ENCODE data around the gene LRRC7.

The LRRC7 gene

GRCh38 chr1:70075761-70076160 is 508.0 kb downstream of the LRRC7 start:
- DNase-seq (ENCODE audit: insufficient read length, low spot score) (no peak), FAIRE-seq (no peak)

DNA sequence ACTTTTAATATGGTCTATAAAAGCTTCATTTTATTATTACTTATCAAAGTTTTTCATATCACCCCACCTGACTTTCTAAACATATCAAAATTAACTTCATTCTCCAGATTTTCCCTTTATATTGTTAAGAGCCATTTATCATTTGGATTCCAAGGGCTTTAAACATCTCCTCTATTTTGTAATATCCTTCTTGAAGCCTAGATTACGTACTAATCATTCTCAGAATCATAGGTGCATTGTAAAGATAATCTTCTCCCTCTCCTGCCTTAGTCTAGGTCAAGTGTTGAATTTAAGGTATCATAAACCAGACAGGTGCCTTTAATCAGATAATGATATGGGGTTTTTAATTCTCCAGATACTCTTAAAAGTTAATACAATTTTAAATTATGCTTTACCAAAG is 509.3 kb downstream of the LRRC7 start:
- no peak for FAIRE-seq
- no peak for DNase-seq (ENCODE audit: insufficient read length, low spot score)

GRCh38 chr1:70079546-70079945 is 511.8 kb downstream of the LRRC7 start:
- DNase-seq (ENCODE audit: insufficient read length, low spot score) (no peak), FAIRE-seq (no peak)

DNA sequence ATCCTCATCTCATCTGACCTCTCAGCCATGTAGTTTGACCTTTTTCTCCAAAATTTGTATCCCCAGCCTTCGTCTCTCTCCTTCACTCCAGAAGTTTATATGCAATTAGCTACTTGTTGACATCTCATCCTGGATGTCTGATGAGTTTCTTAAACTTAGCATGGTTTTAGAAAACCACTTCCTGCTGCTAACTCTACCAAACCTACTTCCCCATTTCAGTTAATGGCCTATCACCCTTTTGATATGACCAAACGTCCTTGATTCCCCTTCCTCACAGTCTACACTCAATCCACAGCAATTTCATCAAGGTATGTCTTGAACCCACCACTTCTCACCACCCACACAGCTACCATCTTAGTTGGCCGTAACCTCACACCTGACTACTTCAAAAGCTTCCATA is 515.8 kb downstream of the LRRC7 start:
- no peak for DNase-seq (ENCODE audit: insufficient read length, low spot score)
- no peak for FAIRE-seq

DNA sequence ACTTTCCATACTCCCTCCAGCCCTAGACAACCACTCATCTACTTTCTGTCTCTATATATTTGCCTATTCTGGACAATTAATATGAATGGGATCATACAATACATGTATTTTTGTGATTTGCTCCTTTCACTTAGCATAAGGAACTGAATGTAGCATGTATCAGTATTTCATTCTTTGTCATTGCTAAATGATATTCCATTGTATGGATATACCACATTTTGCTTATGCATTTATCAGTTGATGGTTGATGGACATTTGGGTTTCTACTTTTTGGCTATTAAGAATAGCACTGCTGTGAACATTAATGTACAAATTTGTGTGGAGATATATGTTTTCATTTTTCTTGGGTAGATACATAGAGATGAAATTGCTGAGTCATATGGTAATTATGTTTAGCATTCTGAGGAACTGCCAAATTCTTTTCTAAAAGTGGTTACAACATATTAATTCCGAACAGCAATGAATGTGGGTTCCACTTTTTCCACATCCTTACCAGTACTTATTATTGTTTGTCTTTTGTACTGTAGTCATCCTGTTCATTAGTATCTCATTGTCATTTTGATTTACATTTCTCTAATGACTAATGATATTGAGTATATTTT is 516.7 kb downstream of the LRRC7 start:
- FAIRE-seq (no peak), DNase-seq (ENCODE audit: insufficient read length, low spot score) (no peak)

GRCh38 chr1:70085521-70085920 is 517.8 kb downstream of the LRRC7 start:
- no peak for FAIRE-seq

DNA sequence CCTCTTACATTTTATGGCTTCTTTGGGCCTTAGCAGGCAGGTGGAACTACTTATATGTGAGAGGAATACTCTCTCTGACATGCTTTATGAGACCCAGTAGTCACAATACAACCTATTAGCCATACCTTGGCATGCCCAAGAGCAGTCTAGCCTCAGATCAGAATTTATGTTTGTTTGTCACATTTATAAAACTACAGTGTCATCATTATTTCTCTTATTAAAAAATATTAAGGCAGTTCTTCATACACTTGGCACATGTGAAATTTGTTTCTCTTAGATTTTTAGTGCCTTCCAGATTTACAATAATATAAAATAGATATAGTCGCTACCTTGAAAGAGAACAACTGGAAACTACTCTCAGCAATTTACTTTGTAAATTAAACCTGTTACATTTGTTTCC is 519.2 kb downstream of the LRRC7 start:
- DNase-seq (ENCODE audit: insufficient read length, low spot score) (no peak), FAIRE-seq (no peak)

More at GRCh38 chr1:70085521-70085920, 517.8 kb downstream of the LRRC7 start:
- no peak for DNase-seq (ENCODE audit: insufficient read length, low spot score)

DNA sequence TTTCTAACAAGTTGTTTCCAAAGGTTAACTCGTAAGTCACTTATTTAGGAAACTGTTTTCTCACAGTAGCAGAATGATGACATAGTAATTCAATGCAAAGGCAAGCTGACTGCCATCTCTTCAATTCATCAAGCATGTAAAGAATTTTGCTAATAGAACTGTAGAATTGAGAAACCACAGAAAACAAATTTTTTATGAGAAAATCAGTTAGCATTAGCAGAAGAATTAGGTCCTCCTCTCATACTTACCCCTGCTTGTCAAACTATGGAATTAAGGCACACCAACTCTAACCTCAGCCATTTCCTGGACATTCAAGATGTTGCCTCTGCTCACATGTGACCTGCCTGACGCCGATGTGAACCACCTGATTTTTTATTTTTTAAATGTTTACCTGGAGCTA is 522.4 kb downstream of the LRRC7 start:
- DNase-seq (ENCODE audit: insufficient read length, low spot score) (no peak), FAIRE-seq (no peak)

DNA sequence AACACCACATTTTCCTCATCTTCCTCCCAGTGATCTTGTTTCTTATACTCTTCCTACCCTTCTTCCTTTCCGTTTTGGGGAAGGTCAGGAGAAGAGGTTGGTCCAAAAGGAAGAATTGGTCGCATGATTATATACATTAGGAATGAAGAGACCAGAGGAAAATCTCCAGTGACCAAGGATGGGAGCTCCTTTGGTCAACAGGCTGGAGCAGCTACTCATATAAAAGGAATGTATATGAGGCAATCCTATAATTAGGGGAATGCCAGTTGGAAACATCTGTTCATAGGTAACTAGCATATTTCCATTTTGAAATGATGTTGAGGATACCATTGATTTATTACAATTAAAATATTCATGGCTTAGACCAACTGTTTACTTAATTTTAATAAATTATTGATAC is 523.2 kb downstream of the LRRC7 start:
- DNase-seq (ENCODE audit: insufficient read length, low spot score), result peak; percentile 12
- no peak for FAIRE-seq

GRCh38 chr1:70091811-70092210 is 524.1 kb downstream of the LRRC7 start:
- FAIRE-seq (no peak), DNase-seq (ENCODE audit: insufficient read length, low spot score) (no peak)

DNA sequence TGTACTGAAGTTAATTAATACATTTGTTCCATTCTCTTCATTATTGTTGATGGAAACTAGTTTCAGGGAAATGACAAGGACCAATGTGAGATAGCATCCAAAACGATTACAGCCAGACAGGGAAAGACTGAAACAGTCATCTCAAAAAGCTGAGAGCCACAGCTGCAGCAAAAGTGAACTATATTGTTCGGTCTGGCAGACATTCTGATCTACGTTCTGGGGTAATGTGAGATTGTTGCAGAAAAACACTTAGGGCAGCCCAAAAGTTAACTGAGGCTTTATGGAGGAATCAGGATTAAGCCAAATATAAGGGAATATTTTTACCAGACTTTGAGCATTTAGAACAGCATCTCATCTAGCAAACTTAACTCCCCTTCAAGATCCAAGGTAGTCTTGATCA is 524.8 kb downstream of the LRRC7 start:
- FAIRE-seq (no peak), DNase-seq (ENCODE audit: insufficient read length, low spot score) (no peak)

GRCh38 chr1:70093250-70093975 is 525.7 kb downstream of the LRRC7 start:
- FAIRE-seq, result no peak
- no peak for DNase-seq (ENCODE audit: insufficient read length, low spot score)

DNA sequence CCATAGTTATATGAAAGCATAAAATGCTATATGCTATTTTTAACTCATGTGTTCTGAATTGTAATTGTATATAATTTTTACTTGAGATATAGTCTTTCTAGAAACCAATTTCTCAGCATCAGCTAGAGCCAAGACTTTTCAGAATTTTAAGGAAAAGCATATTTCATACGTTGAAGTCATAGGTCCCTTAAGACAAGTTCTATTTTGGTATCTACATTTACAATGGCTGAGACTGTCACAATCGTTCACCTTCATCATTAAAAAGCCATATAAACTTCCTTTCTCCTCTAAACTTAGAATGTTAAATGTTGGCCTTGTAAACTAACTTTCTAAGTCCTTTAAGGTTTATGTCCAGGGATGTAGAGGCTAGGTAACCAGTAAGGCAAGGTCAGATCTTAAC is 533.5 kb downstream of the LRRC7 start:
- DNase-seq (ENCODE audit: insufficient read length, low spot score), result no peak
- FAIRE-seq, result no peak

DNA sequence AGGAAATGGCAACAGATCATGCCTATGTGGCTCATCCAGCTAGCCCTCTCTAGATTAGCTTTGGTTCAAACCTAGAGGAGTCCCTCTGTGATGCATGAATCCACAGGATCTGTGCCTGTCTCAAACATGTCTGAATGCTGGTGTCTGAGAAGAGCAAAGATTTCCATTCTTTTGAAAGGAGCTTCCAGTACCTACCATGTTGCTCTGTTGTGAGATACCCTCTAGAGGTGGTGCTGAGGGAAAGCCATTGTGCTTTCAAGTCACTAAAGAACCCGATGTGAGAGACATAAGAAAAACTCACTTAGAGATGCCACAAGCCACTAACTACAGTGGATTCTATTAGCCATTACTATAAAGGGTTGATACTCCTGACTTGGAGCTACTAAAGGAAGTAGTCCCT is 534.1 kb downstream of the LRRC7 start:
- FAIRE-seq (no peak), DNase-seq (ENCODE audit: insufficient read length, low spot score) (no peak)

DNA sequence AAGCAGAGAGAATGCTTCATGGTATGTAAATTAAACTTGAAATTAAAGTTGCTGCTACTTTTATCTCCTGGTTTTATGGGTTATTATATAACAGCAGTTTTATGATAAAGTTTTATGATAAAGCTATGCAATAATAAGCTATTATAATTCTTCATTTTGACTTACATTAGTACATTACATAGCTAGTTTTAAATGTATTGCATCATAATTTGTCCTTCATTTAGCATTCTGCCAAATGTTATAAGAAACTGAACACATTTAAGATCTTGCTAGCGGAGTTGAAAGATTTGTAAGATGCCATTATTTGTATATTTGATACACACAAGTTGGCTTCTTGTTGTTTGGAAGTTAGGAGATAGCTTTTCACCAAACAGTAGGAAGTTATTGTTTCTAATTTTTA is 536.0 kb downstream of the LRRC7 start:
- FAIRE-seq (no peak), DNase-seq (ENCODE audit: insufficient read length, low spot score) (no peak)

- DNase-seq (ENCODE audit: insufficient read length, low spot score) (no peak), FAIRE-seq (no peak)
These were observed 541.5 kb downstream of the LRRC7 start for GRCh38 chr1:70109241-70109640.

GRCh38 chr1:70112838-70113237 is 545.1 kb downstream of the LRRC7 start:
- FAIRE-seq (no peak), DNase-seq (ENCODE audit: insufficient read length, low spot score) (no peak)

DNA sequence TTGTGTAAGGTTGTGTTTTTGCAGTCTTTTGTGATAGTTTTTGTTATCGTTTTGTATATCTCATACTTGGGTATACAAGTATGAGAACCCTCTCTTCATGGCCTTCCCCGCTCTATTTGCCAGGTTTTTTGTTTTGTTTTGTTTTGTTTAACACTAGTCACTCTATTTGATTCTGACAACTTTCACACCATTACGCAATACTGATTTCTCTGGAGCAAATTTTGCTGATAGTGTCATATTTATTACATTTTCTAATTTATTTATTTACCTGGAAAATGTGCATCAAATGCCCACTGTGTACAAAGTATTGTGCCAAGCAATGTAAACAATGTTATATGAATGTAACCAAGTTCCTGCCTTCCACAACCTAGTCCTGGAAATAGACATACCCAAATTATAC is 547.6 kb downstream of the LRRC7 start:
- no peak for DNase-seq (ENCODE audit: insufficient read length, low spot score)
- no peak for FAIRE-seq

DNA sequence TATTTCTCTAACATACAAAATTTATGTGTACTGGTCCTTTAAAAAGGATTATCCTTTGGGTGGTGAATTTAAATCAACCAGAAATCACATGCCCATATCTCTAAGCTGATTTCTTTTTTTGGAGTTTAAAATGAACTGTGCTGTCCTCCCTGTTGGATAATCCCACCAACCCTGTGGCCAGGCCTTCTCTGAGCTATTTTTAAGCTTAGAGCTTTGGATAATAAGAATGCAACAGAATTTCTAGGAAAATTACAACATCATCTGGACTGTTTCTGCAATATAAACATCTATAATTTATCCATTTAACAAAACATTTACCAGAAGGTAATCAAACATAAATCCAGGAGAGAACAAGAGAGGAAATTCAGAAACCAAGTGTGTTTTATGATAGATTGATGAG is 549.3 kb downstream of the LRRC7 start:
- DNase-seq (ENCODE audit: insufficient read length, low spot score), result no peak
- no peak for FAIRE-seq

- DNase-seq (ENCODE audit: insufficient read length, low spot score) (no peak), FAIRE-seq (no peak)
These were observed 566.4 kb downstream of the LRRC7 start for GRCh38 chr1:70134148-70134547.

GRCh38 chr1:70140343-70140742 is 572.6 kb downstream of the LRRC7 start:
- FAIRE-seq (no peak), DNase-seq (ENCODE audit: insufficient read length, low spot score) (no peak)

DNA sequence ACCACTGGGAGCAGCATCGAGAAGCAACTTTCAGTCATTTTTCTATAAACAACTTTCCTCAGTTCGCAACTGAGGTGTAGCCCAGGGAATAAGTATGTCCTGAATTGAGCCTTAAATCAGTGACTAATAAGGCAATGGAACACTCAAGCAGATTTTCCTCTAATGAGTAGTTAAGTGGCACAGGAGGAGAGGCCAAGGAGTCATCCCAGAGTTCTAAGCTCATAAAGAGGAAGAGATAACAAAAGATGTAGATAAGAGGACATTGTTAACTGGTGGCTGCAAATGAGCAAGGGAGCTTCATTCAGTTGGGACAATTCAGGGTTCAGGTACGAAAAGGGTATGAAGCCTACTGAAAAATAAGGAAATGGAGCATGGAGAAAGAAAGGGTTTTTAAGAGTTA is 573.2 kb downstream of the LRRC7 start:
- FAIRE-seq, result no peak
- DNase-seq (ENCODE audit: insufficient read length, low spot score), result no peak

DNA sequence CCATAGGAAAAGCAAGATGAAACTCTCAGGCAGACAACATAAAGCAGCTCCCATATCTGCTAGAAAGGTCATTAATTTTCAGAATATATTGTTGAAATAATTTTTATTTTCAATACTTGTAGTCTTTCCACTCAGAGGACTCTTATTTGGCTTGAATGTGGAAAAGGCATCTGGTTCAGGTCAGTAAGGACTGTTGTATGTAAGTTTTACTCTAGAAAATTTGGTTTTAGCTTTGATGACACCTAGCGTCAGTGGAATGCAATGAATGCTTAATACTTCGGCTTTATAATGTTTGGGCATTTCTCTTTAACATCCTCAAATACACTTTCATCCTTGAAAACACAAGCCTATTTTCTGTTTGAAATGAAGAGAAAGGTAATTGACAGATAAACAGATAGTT is 574.4 kb downstream of the LRRC7 start:
- DNase-seq (ENCODE audit: insufficient read length, low spot score) (no peak), FAIRE-seq (no peak)

Measured in HTR-8/SVneo (cell line).